IPS-NIHi7 (cell line): ENCODE data around the gene JAK2.
A peak's percentile ranks its signal among the peaks of the same experiment; 100 is the strongest.
"Not testable (repeated sequence)": the region's sequence is repeated elsewhere in the genome, so short reads cannot be mapped to it uniquely, and the experiment has no call there.

Source experiments
- DNase-seq: peaks from one replicate; pipeline ENCODE4 v3.0.0; 2012; ENCODE audit warnings: mixed read lengths; ENCODE audit errors: extremely low spot score

JAK2 gene

DNA sequence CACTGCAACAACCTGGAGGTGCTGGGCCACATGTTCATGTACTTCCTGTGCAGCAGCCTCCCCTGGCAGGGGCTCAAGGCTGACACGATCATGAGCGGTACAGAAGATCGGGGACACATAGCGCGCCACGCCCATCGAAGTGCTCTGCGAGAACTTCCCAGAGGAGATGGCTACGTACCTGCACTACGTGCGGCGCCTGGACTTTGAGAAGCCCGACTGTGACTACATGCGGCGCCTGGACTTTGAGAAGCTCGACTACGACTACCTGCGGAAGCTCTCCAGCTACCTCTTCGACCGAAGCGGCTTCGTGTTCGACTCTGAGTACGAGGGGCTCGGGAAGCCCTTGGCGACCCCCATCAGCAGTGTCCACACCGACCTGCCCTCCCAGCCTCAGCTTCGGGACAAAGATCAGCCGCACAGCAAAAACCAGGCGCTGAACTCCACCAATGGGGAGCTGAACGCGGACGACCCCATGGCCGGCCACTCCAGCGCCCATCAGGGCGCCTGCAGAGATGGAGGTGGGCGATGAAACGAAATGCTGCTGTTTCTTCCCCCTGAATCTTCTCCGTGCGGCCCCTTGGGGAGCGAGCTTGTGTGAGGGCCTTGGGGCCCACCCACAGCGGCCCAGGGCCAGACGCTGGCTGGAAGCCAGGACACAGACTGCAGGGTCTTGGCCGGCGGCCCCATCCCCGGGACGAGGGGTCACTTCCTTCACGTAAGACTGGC, 56.5 kb downstream of the JAK2 start:
- DNase-seq = no peak

GRCh38 chr9:5042661-5043178, 57.6 kb downstream of the JAK2 start:
- peak; percentile 19 for DNase-seq

- DNase-seq = no peak
These were observed 58.3 kb downstream of the JAK2 start for GRCh38 chr9:5043381-5043780.

DNA sequence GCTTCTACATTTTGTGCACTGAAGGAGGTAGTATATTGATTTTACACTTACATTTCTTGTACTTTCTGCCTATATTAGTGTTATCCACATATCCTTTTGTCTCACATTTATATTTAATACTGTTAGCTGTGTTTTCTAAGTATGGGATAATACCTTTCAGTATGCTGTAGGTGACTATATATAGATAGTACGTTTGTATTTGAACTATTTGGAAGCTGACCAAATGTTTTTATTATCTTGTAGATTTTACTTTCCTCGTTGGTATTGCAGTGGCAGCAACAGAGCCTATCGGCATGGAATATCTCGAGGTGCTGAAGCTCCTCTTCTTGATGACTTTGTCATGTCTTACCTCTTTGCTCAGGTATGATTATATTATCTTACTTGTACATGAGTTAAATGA, 59.1 kb downstream of the JAK2 start:
- no peak for DNase-seq

GRCh38 chr9:5052838-5053237, 67.8 kb downstream of the JAK2 start:
- no peak for DNase-seq

- DNase-seq = no peak
These were observed 77.6 kb downstream of the JAK2 start for GRCh38 chr9:5062631-5063030.

- DNase-seq = no peak
These were observed 87.8 kb downstream of the JAK2 start for GRCh38 chr9:5072871-5073270.

DNA sequence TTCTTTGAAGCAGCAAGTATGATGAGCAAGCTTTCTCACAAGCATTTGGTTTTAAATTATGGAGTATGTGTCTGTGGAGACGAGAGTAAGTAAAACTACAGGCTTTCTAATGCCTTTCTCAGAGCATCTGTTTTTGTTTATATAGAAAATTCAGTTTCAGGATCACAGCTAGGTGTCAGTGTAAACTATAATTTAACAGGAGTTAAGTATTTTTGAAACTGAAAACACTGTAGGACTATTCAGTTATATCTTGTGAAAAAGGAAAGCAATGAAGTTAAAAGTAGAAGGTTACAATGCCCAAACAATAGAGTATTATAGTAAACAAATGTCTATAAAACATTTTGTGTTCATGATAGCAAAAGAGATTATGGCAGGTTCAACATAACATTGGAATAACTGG, 88.6 kb downstream of the JAK2 start:
- no peak for DNase-seq

DNA sequence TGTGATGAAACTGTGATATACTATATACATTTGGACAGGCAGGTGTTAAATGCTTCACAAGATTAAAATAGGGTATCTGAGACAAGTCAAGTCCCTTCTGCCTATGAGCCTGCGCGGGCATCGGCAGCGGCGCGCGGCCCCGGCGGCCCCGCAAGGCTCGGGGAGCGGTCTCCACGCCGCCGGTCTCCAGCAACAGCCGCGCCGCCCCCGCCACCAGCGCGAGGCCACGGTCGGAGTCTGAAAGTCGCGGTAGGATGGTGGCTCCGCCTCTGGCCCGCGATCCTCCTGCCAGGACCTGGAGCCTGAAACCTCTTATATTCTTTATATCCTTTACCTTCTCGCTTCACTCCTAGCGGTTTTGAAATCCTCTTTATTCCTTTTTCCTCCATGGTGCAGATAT, 100.9 kb downstream of the JAK2 start:
- DNase-seq = no peak

DNA sequence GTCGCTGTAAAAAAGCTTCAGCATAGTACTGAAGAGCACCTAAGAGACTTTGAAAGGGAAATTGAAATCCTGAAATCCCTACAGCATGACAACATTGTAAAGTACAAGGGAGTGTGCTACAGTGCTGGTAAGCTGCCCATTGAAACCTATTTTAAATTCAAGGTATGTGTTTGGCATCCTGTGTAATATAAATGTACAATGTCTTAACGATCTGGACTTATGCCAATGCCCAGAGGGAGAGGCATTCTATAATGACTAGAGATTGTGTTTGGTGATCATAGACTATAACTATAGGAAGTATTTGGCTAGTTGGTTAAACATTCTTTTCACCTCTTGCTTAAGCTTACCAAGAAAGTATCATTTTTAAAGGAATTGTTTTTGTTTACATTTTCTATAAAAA, 104.7 kb downstream of the JAK2 start:
- no peak for DNase-seq

- no peak for DNase-seq
These were observed 110.7 kb downstream of the JAK2 start for GRCh38 chr9:5095795-5096194.

GRCh38 chr9:5099466-5099865, 114.4 kb downstream of the JAK2 start:
- DNase-seq = no peak

DNA sequence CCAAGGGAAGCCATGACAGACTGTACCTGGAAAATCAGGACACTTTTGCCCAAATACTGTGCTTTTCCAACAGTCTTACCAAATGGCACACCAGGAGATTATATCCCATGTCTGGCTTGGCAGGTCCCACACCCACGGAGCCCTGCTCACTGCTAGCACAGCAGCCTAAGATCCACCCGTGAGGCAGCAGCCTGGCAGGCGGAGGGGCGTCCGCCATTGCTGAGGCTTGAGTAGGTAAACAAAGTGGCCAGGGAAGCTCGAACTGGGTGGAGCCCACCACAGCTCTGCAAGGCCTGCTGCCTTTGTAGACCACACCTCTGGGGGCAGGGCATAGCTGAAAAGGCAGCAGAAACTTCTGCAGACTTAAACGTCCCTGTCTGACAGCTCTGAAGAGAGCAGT, 116.1 kb downstream of the JAK2 start:
- not testable (repeated sequence) for DNase-seq

- DNase-seq = not testable (repeated sequence)
These were observed 121.4 kb downstream of the JAK2 start for GRCh38 chr9:5106517-5106916.

DNA sequence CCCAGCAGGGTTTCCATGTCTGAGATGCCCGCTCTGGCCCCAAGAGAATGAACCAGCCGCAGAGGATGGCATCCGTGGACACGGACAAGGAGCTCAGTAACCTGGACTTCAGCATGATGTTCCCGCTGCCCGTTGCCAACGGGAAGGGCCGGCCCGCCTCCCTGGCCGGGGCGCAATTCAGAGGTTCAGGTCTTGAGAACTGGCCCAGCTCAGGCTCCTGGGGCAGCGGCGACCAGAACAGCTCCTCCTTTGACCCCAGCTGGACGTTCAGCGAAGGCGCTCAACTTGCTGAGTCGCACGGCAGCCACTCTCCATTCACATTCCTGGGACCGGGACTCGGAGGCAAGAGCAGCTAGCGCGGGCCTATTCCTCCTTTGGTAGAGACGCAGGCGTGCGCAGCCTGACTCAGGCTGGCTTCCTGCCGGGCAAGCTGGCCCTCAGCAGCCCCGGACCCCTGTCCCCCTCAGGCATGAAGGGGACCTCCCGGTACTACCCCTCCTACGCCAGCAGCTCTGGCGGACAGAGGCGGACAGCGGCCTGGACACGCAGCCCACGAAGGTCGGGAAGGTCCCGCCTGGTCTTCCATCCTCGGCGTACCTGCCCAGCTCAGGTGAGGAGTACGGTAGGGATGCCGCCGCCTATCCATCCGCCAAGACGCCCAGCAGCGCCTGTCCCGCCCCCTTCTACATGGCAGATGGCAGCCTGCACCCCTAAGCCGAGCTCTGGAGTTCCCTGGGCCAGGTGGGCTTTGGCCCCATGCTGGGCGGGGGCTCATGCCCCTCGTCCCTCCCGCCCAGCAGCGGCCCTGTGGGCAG, 126.0 kb downstream of the JAK2 start:
- DNase-seq = no peak

DNA sequence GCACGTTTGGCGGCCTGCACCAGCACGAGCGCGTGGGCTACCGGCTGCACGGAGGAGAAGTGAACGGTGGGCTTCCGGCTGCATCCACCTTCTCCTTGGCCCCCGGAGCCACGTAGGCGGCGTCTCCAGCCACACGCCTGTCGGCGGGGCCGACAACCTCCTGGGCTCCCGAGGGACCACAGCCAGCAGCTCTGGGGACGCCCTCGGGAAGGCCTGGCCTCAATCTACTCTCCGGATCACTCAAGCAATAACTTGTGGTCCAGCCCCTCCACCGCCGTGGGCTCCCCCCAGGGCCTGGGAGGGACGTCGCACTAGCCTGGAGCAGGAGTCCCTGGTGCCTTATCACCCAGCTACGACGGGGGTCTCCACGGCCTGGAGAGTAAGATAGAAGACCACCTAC, 126.6 kb downstream of the JAK2 start:
- no peak for DNase-seq

DNA sequence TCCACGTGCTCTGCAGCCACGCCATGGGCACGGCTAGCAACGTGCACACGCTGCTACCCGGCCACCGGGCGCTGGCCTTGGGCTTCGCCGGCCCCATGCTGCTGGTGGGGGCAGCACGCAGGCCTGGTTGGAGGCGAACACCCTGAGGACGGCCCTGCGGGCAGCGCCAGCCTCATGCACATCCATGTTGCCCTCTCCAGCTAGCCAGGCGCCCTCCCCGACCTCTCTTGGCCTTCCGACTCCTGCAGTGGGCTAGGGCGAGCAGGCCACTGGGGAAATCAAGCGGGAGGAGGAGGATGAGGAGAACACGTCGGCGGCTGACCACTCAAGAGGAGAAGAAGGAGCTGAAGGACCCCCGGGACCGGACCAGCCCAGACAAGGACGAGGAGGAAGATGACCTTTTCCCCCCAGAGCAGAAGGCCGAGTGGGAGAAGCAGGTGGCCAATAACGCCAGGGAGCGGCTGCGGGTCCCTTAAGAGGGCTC, 127.1 kb downstream of the JAK2 start:
- no peak for DNase-seq

GRCh38 chr9:5112646-5113045, 127.6 kb downstream of the JAK2 start:
- no peak for DNase-seq

GRCh38 chr9:5113523-5113922, 128.5 kb downstream of the JAK2 start:
- no peak for DNase-seq

GRCh38 chr9:5113994-5114748, 129.1 kb downstream of the JAK2 start:
- no peak for DNase-seq

GRCh38 chr9:5122116-5122515, 137.0 kb downstream of the JAK2 start:
- DNase-seq = no peak

DNA sequence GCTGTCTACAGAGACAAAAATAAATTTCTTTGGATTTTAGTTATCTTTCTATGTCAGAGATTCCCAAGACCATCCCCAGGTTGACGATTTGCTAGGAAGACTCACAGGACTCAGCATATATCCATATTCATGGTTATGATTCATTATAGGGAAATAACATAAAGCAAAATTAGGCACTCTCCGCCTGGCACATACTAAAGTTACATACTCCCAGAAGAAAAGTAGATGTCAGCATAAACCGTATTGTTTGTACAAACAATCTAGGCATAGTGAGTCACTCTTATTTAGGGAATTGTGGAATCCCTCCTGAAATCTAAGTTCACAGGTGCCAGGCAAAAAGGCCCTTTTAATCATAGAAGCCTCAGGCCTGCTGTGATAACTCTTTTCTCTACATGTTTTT, 137.4 kb downstream of the JAK2 start:
- DNase-seq = no peak
